ENCODE data around the gene STK38.

The STK38 gene

GRCh38 chr6:36495086-36495485, 52.2 kb downstream of the STK38 start:
- Histone ChIP-seq H2AFZ (no peak overlapping the region), H3K36me3 (ENCODE audit: control insufficient read depth, insufficient read depth, low read length) (no peaks in the 10 kb centered on the region), H3K27ac (no peak overlapping the region), H3K9ac (no peak overlapping the region), H3K4me2 (ENCODE audit: low read length) (no peak overlapping the region), H3K4me1 (no peaks in the 10 kb centered on the region), H3K27me3 (ENCODE audit: control insufficient read depth, insufficient read depth, low read length) (no peaks in the 10 kb centered on the region), H3K4me3 (ENCODE audit: low read depth, low read length) (no peak overlapping the region), H3K79me2 (no peaks in the 10 kb centered on the region), H3K9me3 (ENCODE audit: control insufficient read depth, low read length) (no peaks in the 10 kb centered on the region)
- TF ChIP-seq CTCF (IDR thresholded peaks at IDR 0.05): no peak

GRCh38 chr6:36493859-36494258, 53.4 kb downstream of the STK38 start:
- H3K27ac ChIP-seq: no peak overlapping the region

GRCh38 chr6:36493319-36493718, 54.0 kb downstream of the STK38 start:
- Histone ChIP-seq H3K9ac (no peak overlapping the region), H2AFZ (no peak overlapping the region), H3K4me3 (ENCODE audit: low read depth, low read length) (no peak overlapping the region), H3K4me1 (peaks cover 2% of the 10 kb centered on the region), H3K9me3 (ENCODE audit: control insufficient read depth, low read length) (no peaks in the 10 kb centered on the region), H3K79me2 (no peaks in the 10 kb centered on the region), H3K27me3 (ENCODE audit: control insufficient read depth, insufficient read depth, low read length) (no peaks in the 10 kb centered on the region), H3K4me2 (ENCODE audit: low read length) (no peak overlapping the region), H3K36me3 (ENCODE audit: control insufficient read depth, insufficient read depth, low read length) (peaks cover 4% of the 10 kb centered on the region), H3K27ac (no peak overlapping the region)
- TF ChIP-seq CTCF (IDR thresholded peaks at IDR 0.05): no peak

More at GRCh38 chr6:36493859-36494258, 53.4 kb downstream of the STK38 start:
- Histone ChIP-seq H3K79me2 (no peaks in the 10 kb centered on the region), H3K4me3 (ENCODE audit: low read depth, low read length) (no peak overlapping the region), H3K36me3 (ENCODE audit: control insufficient read depth, insufficient read depth, low read length) (no peaks in the 10 kb centered on the region), H3K27me3 (ENCODE audit: control insufficient read depth, insufficient read depth, low read length) (no peaks in the 10 kb centered on the region), H3K9ac (no peak overlapping the region), H3K4me2 (ENCODE audit: low read length) (no peak overlapping the region), H3K4me1 (no peaks in the 10 kb centered on the region), H3K9me3 (ENCODE audit: control insufficient read depth, low read length) (no peaks in the 10 kb centered on the region), H2AFZ (no peak overlapping the region)
- no peak for TF ChIP-seq CTCF (IDR thresholded peaks at IDR 0.05)

- Histone ChIP-seq H3K4me1 (peaks cover 8% of the 10 kb centered on the region), H2AFZ (no peak overlapping the region), H3K27ac (no peak overlapping the region), H3K9ac (no peak overlapping the region), H3K27me3 (ENCODE audit: control insufficient read depth, insufficient read depth, low read length) (no peaks in the 10 kb centered on the region), H3K4me2 (ENCODE audit: low read length) (no peak overlapping the region), H3K9me3 (ENCODE audit: control insufficient read depth, low read length) (no peaks in the 10 kb centered on the region), H3K79me2 (no peaks in the 10 kb centered on the region), H3K4me3 (ENCODE audit: low read depth, low read length) (no peak overlapping the region), H3K36me3 (ENCODE audit: control insufficient read depth, insufficient read depth, low read length) (peaks cover 4% of the 10 kb centered on the region)
- no peak for TF ChIP-seq CTCF (IDR thresholded peaks at IDR 0.05)
Observed at GRCh38 chr6:36492621-36493020, 54.7 kb downstream of the STK38 start.

GRCh38 chr6:36492092-36492491, 55.2 kb downstream of the STK38 start:
- no peaks in the 10 kb centered on the region for H3K9me3 ChIP-seq (ENCODE audit: control insufficient read depth, low read length)
- no peak overlapping the region for H3K4me2 ChIP-seq (ENCODE audit: low read length)
- H3K79me2 ChIP-seq: no peaks in the 10 kb centered on the region
- H3K9ac ChIP-seq: no peak overlapping the region
- H3K4me1 ChIP-seq: peaks cover 8% of the 10 kb centered on the region
- no peak overlapping the region for H3K27ac ChIP-seq
- no peaks in the 10 kb centered on the region for H3K27me3 ChIP-seq (ENCODE audit: control insufficient read depth, insufficient read depth, low read length)
- H3K36me3 ChIP-seq (ENCODE audit: control insufficient read depth, insufficient read depth, low read length): peaks cover 4% of the 10 kb centered on the region
- no peak overlapping the region for H3K4me3 ChIP-seq (ENCODE audit: low read depth, low read length)
- TF ChIP-seq CTCF (IDR thresholded peaks at IDR 0.05): no peak
- H2AFZ ChIP-seq: no peak overlapping the region

Data from parathyroid adenoma (tissue), 2 donors.